ENCODE measurements around the gene COP1.

The COP1 gene

GRCh38 chr1:176196728-176197127, 10.4 kb downstream of the COP1 start:
- no peak overlapping the region for H4K8ac ChIP-seq (ENCODE audit: low read depth, low read length)
- H3K4me1 ChIP-seq (ENCODE audit: control insufficient read depth, low read depth, low read length), result no peaks in the 10 kb centered on the region
- H3K4me2 ChIP-seq (ENCODE audit: low read length), result no peak overlapping the region
- H3K79me1 ChIP-seq (ENCODE audit: low read length), result peaks cover 9% of the 10 kb centered on the region
- DNase-seq, result no peak
- H2BK120ac ChIP-seq (ENCODE audit: low read depth, low read length), result no peak overlapping the region
- H2AK5ac ChIP-seq (ENCODE audit: low read length), result no peak overlapping the region
- no peaks in the 10 kb centered on the region for H3K27me3 ChIP-seq (ENCODE audit: insufficient read depth, low read length, poor library complexity)
- H3K9ac ChIP-seq (ENCODE audit: low read length), result no peak overlapping the region
- no peak overlapping the region for H4K5ac ChIP-seq (ENCODE audit: low read length)
- H3K56ac ChIP-seq (ENCODE audit: low read length), result no peak overlapping the region
- no peak overlapping the region for H3K18ac ChIP-seq (ENCODE audit: low read length)
- no peak overlapping the region for H3K23ac ChIP-seq (ENCODE audit: low read length)
- H3K4ac ChIP-seq (ENCODE audit: low read depth, low read length), result no peak overlapping the region
- H3K4me3 ChIP-seq (ENCODE audit: low read length), result no peak overlapping the region
- H2BK5ac ChIP-seq (ENCODE audit: low read length), result no peak overlapping the region
- no CpG with 5 or more reads among the region's 5 CpGs for WGBS (ENCODE audit: extremely low coverage, insufficient coverage, low lambda C conversion rate)
- H3K79me2 ChIP-seq (ENCODE audit: control insufficient read depth, insufficient read depth, low read length), result peaks cover 59% of the 10 kb centered on the region
- no peak overlapping the region for H3K27ac ChIP-seq (ENCODE audit: low read depth, low read length)
- no peaks in the 10 kb centered on the region for H3K36me3 ChIP-seq (ENCODE audit: control insufficient read depth, insufficient read depth, low read length)
- H2BK15ac ChIP-seq (replicated peaks; ENCODE audit: low read depth), result no peak overlapping the region

- Histone ChIP-seq H2BK5ac (ENCODE audit: low read length) (no peak overlapping the region), H3K4me3 (ENCODE audit: low read length) (no peak overlapping the region), H2BK15ac (replicated peaks; ENCODE audit: low read depth) (no peak overlapping the region), H3K9ac (ENCODE audit: low read length) (no peak overlapping the region), H3K27me3 (ENCODE audit: insufficient read depth, low read length, poor library complexity) (no peaks in the 10 kb centered on the region), H3K18ac (ENCODE audit: low read length) (no peak overlapping the region), H3K36me3 (ENCODE audit: control insufficient read depth, insufficient read depth, low read length) (no peaks in the 10 kb centered on the region), H3K79me2 (ENCODE audit: control insufficient read depth, insufficient read depth, low read length) (peaks cover 53% of the 10 kb centered on the region), H3K23ac (ENCODE audit: low read length) (no peak overlapping the region), H3K4ac (ENCODE audit: low read depth, low read length) (no peak overlapping the region), H3K79me1 (ENCODE audit: low read length) (peaks cover 9% of the 10 kb centered on the region), H3K4me1 (ENCODE audit: control insufficient read depth, low read depth, low read length) (no peaks in the 10 kb centered on the region), H3K4me2 (ENCODE audit: low read length) (no peak overlapping the region), H2BK120ac (ENCODE audit: low read depth, low read length) (no peak overlapping the region), H2AK5ac (ENCODE audit: low read length) (no peak overlapping the region), H3K27ac (ENCODE audit: low read depth, low read length) (no peak overlapping the region), H4K8ac (ENCODE audit: low read depth, low read length) (no peak overlapping the region), H3K56ac (ENCODE audit: low read length) (no peak overlapping the region), H4K5ac (ENCODE audit: low read length) (no peak overlapping the region)
- no peak for DNase-seq
- no CpG with 5 or more reads among the region's 7 CpGs for WGBS (ENCODE audit: extremely low coverage, insufficient coverage, low lambda C conversion rate)
These were observed 11.5 kb downstream of the COP1 start for GRCh38 chr1:176195547-176195946.

GRCh38 chr1:176193663-176194062, 13.4 kb downstream of the COP1 start:
- Histone ChIP-seq H2BK15ac (replicated peaks; ENCODE audit: low read depth) (no peak overlapping the region), H3K27ac (ENCODE audit: low read depth, low read length) (no peak overlapping the region), H2BK120ac (ENCODE audit: low read depth, low read length) (no peak overlapping the region), H2BK5ac (ENCODE audit: low read length) (no peak overlapping the region), H3K4ac (ENCODE audit: low read depth, low read length) (no peak overlapping the region), H3K4me3 (ENCODE audit: low read length) (no peak overlapping the region), H3K27me3 (ENCODE audit: insufficient read depth, low read length, poor library complexity) (no peaks in the 10 kb centered on the region), H3K9ac (ENCODE audit: low read length) (no peak overlapping the region), H2AK5ac (ENCODE audit: low read length) (no peak overlapping the region), H3K23ac (ENCODE audit: low read length) (no peak overlapping the region), H3K4me2 (ENCODE audit: low read length) (no peak overlapping the region), H3K56ac (ENCODE audit: low read length) (no peak overlapping the region), H3K36me3 (ENCODE audit: control insufficient read depth, insufficient read depth, low read length) (no peaks in the 10 kb centered on the region), H4K8ac (ENCODE audit: low read depth, low read length) (no peak overlapping the region), H4K5ac (ENCODE audit: low read length) (no peak overlapping the region), H3K79me1 (ENCODE audit: low read length) (peaks cover 8% of the 10 kb centered on the region), H3K4me1 (ENCODE audit: control insufficient read depth, low read depth, low read length) (no peaks in the 10 kb centered on the region), H3K79me2 (ENCODE audit: control insufficient read depth, insufficient read depth, low read length) (peaks cover 46% of the 10 kb centered on the region), H3K18ac (ENCODE audit: low read length) (no peak overlapping the region)
- no peak for DNase-seq
- no CpG with 5 or more reads among the region's 3 CpGs for WGBS (ENCODE audit: extremely low coverage, insufficient coverage, low lambda C conversion rate)

GRCh38 chr1:176193023-176193422, 14.1 kb downstream of the COP1 start:
- no CpG with 5 or more reads among the region's 1 CpG for WGBS (ENCODE audit: extremely low coverage, insufficient coverage, low lambda C conversion rate)

GRCh38 chr1:176188604-176189003, 18.5 kb downstream of the COP1 start:
- H3K27ac ChIP-seq (ENCODE audit: low read depth, low read length), result no peak overlapping the region
- H4K8ac ChIP-seq (ENCODE audit: low read depth, low read length), result no peak overlapping the region
- no peak overlapping the region for H2BK15ac ChIP-seq (replicated peaks; ENCODE audit: low read depth)
- no peaks in the 10 kb centered on the region for H3K27me3 ChIP-seq (ENCODE audit: insufficient read depth, low read length, poor library complexity)
- H2AK5ac ChIP-seq (ENCODE audit: low read length), result no peak overlapping the region
- H2BK5ac ChIP-seq (ENCODE audit: low read length), result no peak overlapping the region
- H3K4ac ChIP-seq (ENCODE audit: low read depth, low read length), result no peak overlapping the region
- peak; percentile 47 for DNase-seq
- H3K4me1 ChIP-seq (ENCODE audit: control insufficient read depth, low read depth, low read length), result no peaks in the 10 kb centered on the region
- H3K9ac ChIP-seq (ENCODE audit: low read length), result no peak overlapping the region
- H3K4me3 ChIP-seq (ENCODE audit: low read length), result no peak overlapping the region
- no peak overlapping the region for H3K56ac ChIP-seq (ENCODE audit: low read length)
- H3K4me2 ChIP-seq (ENCODE audit: low read length), result no peak overlapping the region
- H3K18ac ChIP-seq (ENCODE audit: low read length), result no peak overlapping the region
- H4K5ac ChIP-seq (ENCODE audit: low read length), result no peak overlapping the region
- H3K79me1 ChIP-seq (ENCODE audit: low read length), result peaks cover 6% of the 10 kb centered on the region
- no peak overlapping the region for H3K23ac ChIP-seq (ENCODE audit: low read length)
- no CpG with 5 or more reads among the region's 2 CpGs for WGBS (ENCODE audit: extremely low coverage, insufficient coverage, low lambda C conversion rate)
- H3K36me3 ChIP-seq (ENCODE audit: control insufficient read depth, insufficient read depth, low read length), result no peaks in the 10 kb centered on the region
- peaks cover 45% of the 10 kb centered on the region for H3K79me2 ChIP-seq (ENCODE audit: control insufficient read depth, insufficient read depth, low read length)
- no peak overlapping the region for H2BK120ac ChIP-seq (ENCODE audit: low read depth, low read length)

More at GRCh38 chr1:176193023-176193422, 14.1 kb downstream of the COP1 start:
- Histone ChIP-seq H3K79me1 (ENCODE audit: low read length) (peaks cover 10% of the 10 kb centered on the region), H4K8ac (ENCODE audit: low read depth, low read length) (no peak overlapping the region), H3K4me3 (ENCODE audit: low read length) (no peak overlapping the region), H3K36me3 (ENCODE audit: control insufficient read depth, insufficient read depth, low read length) (no peaks in the 10 kb centered on the region), H3K27me3 (ENCODE audit: insufficient read depth, low read length, poor library complexity) (no peaks in the 10 kb centered on the region), H3K9ac (ENCODE audit: low read length) (no peak overlapping the region), H3K23ac (ENCODE audit: low read length) (no peak overlapping the region), H2BK5ac (ENCODE audit: low read length) (no peak overlapping the region), H3K4me2 (ENCODE audit: low read length) (no peak overlapping the region), H3K18ac (ENCODE audit: low read length) (no peak overlapping the region), H2AK5ac (ENCODE audit: low read length) (no peak overlapping the region), H3K4me1 (ENCODE audit: control insufficient read depth, low read depth, low read length) (no peaks in the 10 kb centered on the region), H3K79me2 (ENCODE audit: control insufficient read depth, insufficient read depth, low read length) (peaks cover 48% of the 10 kb centered on the region), H4K5ac (ENCODE audit: low read length) (no peak overlapping the region), H2BK15ac (replicated peaks; ENCODE audit: low read depth) (no peak overlapping the region), H3K56ac (ENCODE audit: low read length) (no peak overlapping the region), H3K4ac (ENCODE audit: low read depth, low read length) (no peak overlapping the region), H3K27ac (ENCODE audit: low read depth, low read length) (no peak overlapping the region), H2BK120ac (ENCODE audit: low read depth, low read length) (no peak overlapping the region)
- DNase-seq, result no peak

- no peak overlapping the region for H2BK5ac ChIP-seq (ENCODE audit: low read length)
- no peak overlapping the region for H3K9ac ChIP-seq (ENCODE audit: low read length)
- no peak for DNase-seq
- H3K4ac ChIP-seq (ENCODE audit: low read depth, low read length), result no peak overlapping the region
- H3K79me2 ChIP-seq (ENCODE audit: control insufficient read depth, insufficient read depth, low read length), result peaks cover 36% of the 10 kb centered on the region
- no peak overlapping the region for H2BK15ac ChIP-seq (replicated peaks; ENCODE audit: low read depth)
- H4K5ac ChIP-seq (ENCODE audit: low read length), result no peak overlapping the region
- H4K8ac ChIP-seq (ENCODE audit: low read depth, low read length), result no peak overlapping the region
- H3K23ac ChIP-seq (ENCODE audit: low read length), result no peak overlapping the region
- H3K27me3 ChIP-seq (ENCODE audit: insufficient read depth, low read length, poor library complexity), result no peaks in the 10 kb centered on the region
- no peak overlapping the region for H3K4me3 ChIP-seq (ENCODE audit: low read length)
- no CpG with 5 or more reads among the region's 3 CpGs for WGBS (ENCODE audit: extremely low coverage, insufficient coverage, low lambda C conversion rate)
- H3K36me3 ChIP-seq (ENCODE audit: control insufficient read depth, insufficient read depth, low read length), result no peaks in the 10 kb centered on the region
- no peak overlapping the region for H2BK120ac ChIP-seq (ENCODE audit: low read depth, low read length)
- no peak overlapping the region for H3K27ac ChIP-seq (ENCODE audit: low read depth, low read length)
- no peak overlapping the region for H3K4me2 ChIP-seq (ENCODE audit: low read length)
- H3K79me1 ChIP-seq (ENCODE audit: low read length), result peaks cover 3% of the 10 kb centered on the region
- H3K18ac ChIP-seq (ENCODE audit: low read length), result no peak overlapping the region
- H2AK5ac ChIP-seq (ENCODE audit: low read length), result no peak overlapping the region
- no peak overlapping the region for H3K56ac ChIP-seq (ENCODE audit: low read length)
- H3K4me1 ChIP-seq (ENCODE audit: control insufficient read depth, low read depth, low read length), result no peaks in the 10 kb centered on the region
These were observed 20.1 kb downstream of the COP1 start for GRCh38 chr1:176187001-176187400.
